Measurements from ENCODE around the gene FER. TPM values are rescaled to one million over a fixed set of nuclear protein-coding genes. Genes with fewer than 3 reads are reported as not detected.

FER gene
- total and polyA plus RNA-seq, 9 of the 15 experiments (the other 6 are each of a cell fraction or from before 2014, with no cell fraction given): 6.7 to 18.2 (median 8.9) TPM

GRCh38 chr5:108957333-108957732 is 209.6 kb downstream of the FER start:
- H3K9me3 ChIP-seq (replicated peaks; ENCODE audit: control insufficient read depth, insufficient read depth, low read depth, low read length): no peaks in the 10 kb centered on the region
- H3K27me3 ChIP-seq (ENCODE audit: control insufficient read depth in 2 of 2, insufficient read depth in 2 of 2, low read length in 2 of 2): no peaks in the 10 kb centered on the region
- H3K4me2 ChIP-seq (ENCODE audit: insufficient read depth, low read length): no peak overlapping the region
- no peak for FAIRE-seq
- CTCF ChIA-PET (ENCODE audit: low intra/inter-chr PET ratio): no interaction called here
- in situ Hi-C loops (cut with MboI): no loop called here
- no peaks in the 10 kb centered on the region for H3K79me2 ChIP-seq (ENCODE audit: control insufficient read depth, insufficient read depth, low read length)
- no peak overlapping the region for H3K9ac ChIP-seq (ENCODE audit: insufficient read depth in 1 of 2, low read depth in 2 of 2, low read length in 2 of 2)
- no peaks in the 10 kb centered on the region for H3K36me3 ChIP-seq (ENCODE audit: control insufficient read depth, insufficient read depth, low read length)
- H4K20me1 ChIP-seq (replicated peaks; ENCODE audit: control insufficient read depth, insufficient read depth, low read length): no peaks in the 10 kb centered on the region
- no peak overlapping the region for H3K4me3 ChIP-seq
- H3K9me1 ChIP-seq (ENCODE audit: control insufficient read depth, insufficient read depth, low read length): no peaks in the 10 kb centered on the region
- no peak for DNase-seq (ENCODE audit: extremely low read depth in 1 of 4, low spot score in 3 of 4)
- TF ChIP-seq HNRNPUL1 (IDR thresholded peaks at IDR 0.05; ENCODE audit: low read length): no peak
- TF ChIP-seq PTTG1 (tag; IDR thresholded peaks at IDR 0.05; ENCODE audit: low read depth): no peak
- POLR2A ChIA-PET: no interaction called here
- no peaks in the 10 kb centered on the region; a peak in 1 of 5 replicates for H3K4me1 ChIP-seq (replicated peaks in 1 of 2; ENCODE audit: control insufficient read depth in 2 of 2, insufficient read depth in 2 of 2, low read length in 2 of 2)
- ATAC-seq: no peak
- H2AFZ ChIP-seq (ENCODE audit: low read depth, low read length): no peak overlapping the region
- no TSS peak for BruUV-seq (replicated peaks)
- intact Hi-C loops (cut with micrococcal nuclease): no loop called here
- H3K27ac ChIP-seq (ENCODE audit: extremely low read depth, low read depth, low read length): no peak overlapping the region

DNA sequence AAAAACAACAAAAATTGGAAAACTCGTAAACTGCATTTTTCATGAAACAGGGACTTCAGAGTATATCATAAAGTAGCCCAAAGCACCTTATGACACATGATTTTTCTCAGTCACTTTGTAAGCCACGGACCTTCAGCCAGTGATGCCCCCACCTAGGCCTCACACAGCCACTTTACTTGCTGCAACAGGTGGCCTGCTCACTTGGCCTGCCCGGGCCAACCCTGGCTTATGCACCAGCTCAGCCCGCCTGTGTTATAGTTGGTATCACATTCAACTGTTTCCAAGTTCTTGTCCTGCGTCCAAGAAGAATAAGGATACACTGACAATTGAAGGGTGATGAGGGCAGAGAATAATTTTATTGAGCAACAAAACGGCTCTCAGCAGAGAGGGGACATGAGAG is 219.2 kb downstream of the FER start:
- H3K79me2 ChIP-seq (ENCODE audit: control insufficient read depth, insufficient read depth, low read length): no peaks in the 10 kb centered on the region
- no peak overlapping the region for H3K27ac ChIP-seq (ENCODE audit: extremely low read depth, low read depth, low read length)
- H3K4me3 ChIP-seq: no peak overlapping the region
- H3K9ac ChIP-seq (ENCODE audit: insufficient read depth in 1 of 2, low read depth in 2 of 2, low read length in 2 of 2): no peak overlapping the region
- no peak for FAIRE-seq
- H3K27me3 ChIP-seq (ENCODE audit: control insufficient read depth in 2 of 2, insufficient read depth in 2 of 2, low read length in 2 of 2): no peaks in the 10 kb centered on the region
- in situ Hi-C loops (cut with MboI) (no loop called here), intact Hi-C loops (cut with micrococcal nuclease) (no loop called here)
- no TSS peak for BruUV-seq (replicated peaks)
- no peak overlapping the region for H2AFZ ChIP-seq (ENCODE audit: low read depth, low read length)
- H3K4me2 ChIP-seq (ENCODE audit: insufficient read depth, low read length): no peak overlapping the region
- no peaks in the 10 kb centered on the region for H4K20me1 ChIP-seq (replicated peaks; ENCODE audit: control insufficient read depth, insufficient read depth, low read length)
- no peak for DNase-seq (ENCODE audit: extremely low read depth in 1 of 4, low spot score in 3 of 4)
- no peaks in the 10 kb centered on the region for H3K9me1 ChIP-seq (ENCODE audit: control insufficient read depth, insufficient read depth, low read length)
- no peaks in the 10 kb centered on the region for H3K36me3 ChIP-seq (ENCODE audit: control insufficient read depth, insufficient read depth, low read length)
- no peaks in the 10 kb centered on the region for H3K9me3 ChIP-seq (replicated peaks; ENCODE audit: control insufficient read depth, insufficient read depth, low read depth, low read length)
- CTCF ChIA-PET (ENCODE audit: low intra/inter-chr PET ratio): no interaction called here
- POLR2A ChIA-PET: no interaction called here
- 52% methylated on average over 6 of the region's 6 CpGs for WGBS (ENCODE audit: insufficient coverage, low coverage, missing lambda C conversion rate)
- no peaks in the 10 kb centered on the region for H3K4me1 ChIP-seq (replicated peaks in 1 of 2; ENCODE audit: control insufficient read depth in 2 of 2, insufficient read depth in 2 of 2, low read length in 2 of 2)
- no peak for TF ChIP-seq E2F3 (CRISPR knock-in tag; IDR thresholded peaks at IDR 0.05)
- no peak for TF ChIP-seq ELF1 (tag; IDR thresholded peaks at IDR 0.05)
- TF ChIP-seq NFE2 (IDR thresholded peaks at IDR 0.05; ENCODE audit: low read depth): no peak
- no peak for ATAC-seq
